Ovary (tissue), 3 donors: ENCODE measurements around the gene EFEMP1.

Experiments used
- EP300 ChIP-seq: sonication (generic); formaldehyde crosslinking; IDR thresholded peaks from one replicate; pipeline ENCODE4 v1.6.1; 2017; ENCODE audit warnings: antibody characterized with exemption
- POLR2A ChIP-seq: fragments of 450-650 bp; IDR thresholded peaks from one replicate; pipeline ENCODE4 v1.6.1; 2017; ENCODE audit warnings: antibody characterized with exemption, mild to moderate bottlenecking, moderate library complexity
- TF ChIP-seq, protein P1 (sequence below), 3 donors: fragments of 450-650 bp in 2 of 3; fragments of 200-600 bp in 1 of 3; IDR thresholded peaks; one replicate each; pipeline versions ENCODE4 v1.5.1 to v1.8.0; 2016 to 2022; ENCODE audit warnings: antibody characterized with exemption in 3 of 3, mild to moderate bottlenecking in 1 of 3
- donor health status: DM: no; HTN: no; CAD: no.

DNA sequence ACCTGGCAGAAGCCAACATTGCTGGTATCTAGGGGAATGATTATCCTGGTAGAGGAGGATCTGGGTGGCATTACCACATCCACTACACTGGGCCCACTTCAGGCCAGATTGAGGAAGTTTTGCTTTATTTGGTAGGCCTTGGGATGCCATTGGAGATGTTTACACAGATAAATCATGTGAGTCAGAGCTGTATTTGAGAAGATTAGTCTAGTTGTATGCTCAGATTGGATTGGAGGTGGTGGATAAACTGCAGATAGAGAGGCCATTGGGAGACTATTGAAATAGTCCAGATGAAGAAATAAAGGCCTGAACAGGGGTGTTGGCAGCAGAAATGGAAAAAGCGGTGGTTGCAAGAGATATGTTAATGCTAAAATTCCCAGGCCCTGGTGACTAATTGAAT, 81.5 kb downstream of the EFEMP1 start:
- TF ChIP-seq, protein P1, sequence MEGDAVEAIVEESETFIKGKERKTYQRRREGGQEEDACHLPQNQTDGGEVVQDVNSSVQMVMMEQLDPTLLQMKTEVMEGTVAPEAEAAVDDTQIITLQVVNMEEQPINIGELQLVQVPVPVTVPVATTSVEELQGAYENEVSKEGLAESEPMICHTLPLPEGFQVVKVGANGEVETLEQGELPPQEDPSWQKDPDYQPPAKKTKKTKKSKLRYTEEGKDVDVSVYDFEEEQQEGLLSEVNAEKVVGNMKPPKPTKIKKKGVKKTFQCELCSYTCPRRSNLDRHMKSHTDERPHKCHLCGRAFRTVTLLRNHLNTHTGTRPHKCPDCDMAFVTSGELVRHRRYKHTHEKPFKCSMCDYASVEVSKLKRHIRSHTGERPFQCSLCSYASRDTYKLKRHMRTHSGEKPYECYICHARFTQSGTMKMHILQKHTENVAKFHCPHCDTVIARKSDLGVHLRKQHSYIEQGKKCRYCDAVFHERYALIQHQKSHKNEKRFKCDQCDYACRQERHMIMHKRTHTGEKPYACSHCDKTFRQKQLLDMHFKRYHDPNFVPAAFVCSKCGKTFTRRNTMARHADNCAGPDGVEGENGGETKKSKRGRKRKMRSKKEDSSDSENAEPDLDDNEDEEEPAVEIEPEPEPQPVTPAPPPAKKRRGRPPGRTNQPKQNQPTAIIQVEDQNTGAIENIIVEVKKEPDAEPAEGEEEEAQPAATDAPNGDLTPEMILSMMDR (IDR thresholded peaks at IDR 0.05): no peak
- TF ChIP-seq POLR2A (no peak), EP300 (no peak)
